GM19023 (cell line): ENCODE measurements around the gene TRPV6.

Experiments used
- ATAC-seq: cut with Tn5 transposase; IDR thresholded peaks from one replicate; pipeline ENCODE4 v1.9.1; 2021; ENCODE audit warnings: mild to moderate bottlenecking, moderate library complexity; ENCODE audit not compliant: unreplicated experiment

TRPV6 gene

GRCh38 chr7:142908921-142909890 lies 23.7 kb upstream of the TRPV6 start:
- no peak for ATAC-seq

DNA sequence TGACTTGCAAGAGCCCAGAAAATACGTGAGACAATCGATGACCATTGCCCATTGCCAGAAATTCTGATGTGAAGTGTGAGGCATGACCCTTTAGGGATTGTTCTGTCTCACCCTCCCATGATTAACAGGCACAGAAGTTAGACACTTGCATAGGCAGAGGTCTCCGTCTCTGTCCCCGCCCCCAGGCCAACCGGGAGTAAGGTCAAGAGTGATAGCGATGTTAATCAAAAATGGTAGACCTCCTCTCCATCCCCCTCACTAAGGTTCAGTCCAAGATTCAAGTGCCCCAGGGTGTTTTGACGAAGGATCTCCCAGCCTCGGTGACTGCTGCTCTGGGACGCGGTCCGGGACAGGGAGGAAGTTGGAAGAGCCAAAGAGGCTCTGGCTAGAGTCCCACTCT lies 22.7 kb upstream of the TRPV6 start:
- ATAC-seq, result no peak

GRCh38 chr7:142906643-142907042 lies 21.1 kb upstream of the TRPV6 start:
- ATAC-seq, result no peak

- ATAC-seq, result no peak
These were observed 20.2 kb upstream of the TRPV6 start for GRCh38 chr7:142905759-142906158.

- ATAC-seq, result no peak
These were observed 18.6 kb upstream of the TRPV6 start for GRCh38 chr7:142904128-142904527.

DNA sequence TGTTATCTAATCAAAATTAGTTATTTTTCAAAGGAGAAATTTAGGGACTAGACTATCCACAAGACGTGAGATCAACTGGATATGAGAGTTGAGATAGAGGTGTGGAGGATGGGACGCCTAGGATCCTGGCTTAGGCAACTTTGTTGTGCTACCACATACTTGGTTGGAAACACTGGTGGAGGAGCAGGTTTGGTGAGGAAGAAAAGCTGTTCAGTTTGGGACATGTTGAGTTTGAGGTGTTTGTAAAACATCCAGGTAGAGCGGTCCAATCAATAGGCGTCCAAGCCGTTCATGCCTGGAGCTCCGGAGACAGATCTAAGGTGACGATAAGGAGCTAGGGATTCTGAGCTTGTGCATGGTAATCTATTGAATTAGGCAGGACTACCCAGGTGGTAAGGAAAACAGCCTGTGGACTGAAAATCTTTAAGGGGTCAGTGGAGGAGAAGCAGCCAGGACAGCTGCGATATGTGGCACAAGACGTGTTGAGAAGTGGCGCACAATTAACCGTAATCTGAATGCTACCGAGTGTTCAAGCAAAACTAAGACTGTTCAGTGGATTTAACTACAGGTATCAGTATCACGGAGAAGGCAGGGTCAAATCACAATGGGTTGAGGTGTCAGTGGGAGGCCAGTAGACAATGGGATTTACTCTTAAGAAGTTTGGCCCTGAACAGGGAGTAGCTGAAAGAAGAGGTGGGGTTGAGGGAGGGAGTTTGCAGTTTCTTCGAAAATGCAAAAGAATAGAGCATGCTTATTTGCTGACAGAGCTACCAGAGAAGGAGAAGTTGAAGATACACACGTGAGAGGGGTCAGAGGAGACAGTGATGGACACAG lies 16.1 kb upstream of the TRPV6 start:
- no peak for ATAC-seq

GRCh38 chr7:142899661-142900060 lies 14.1 kb upstream of the TRPV6 start:
- no peak for ATAC-seq

DNA sequence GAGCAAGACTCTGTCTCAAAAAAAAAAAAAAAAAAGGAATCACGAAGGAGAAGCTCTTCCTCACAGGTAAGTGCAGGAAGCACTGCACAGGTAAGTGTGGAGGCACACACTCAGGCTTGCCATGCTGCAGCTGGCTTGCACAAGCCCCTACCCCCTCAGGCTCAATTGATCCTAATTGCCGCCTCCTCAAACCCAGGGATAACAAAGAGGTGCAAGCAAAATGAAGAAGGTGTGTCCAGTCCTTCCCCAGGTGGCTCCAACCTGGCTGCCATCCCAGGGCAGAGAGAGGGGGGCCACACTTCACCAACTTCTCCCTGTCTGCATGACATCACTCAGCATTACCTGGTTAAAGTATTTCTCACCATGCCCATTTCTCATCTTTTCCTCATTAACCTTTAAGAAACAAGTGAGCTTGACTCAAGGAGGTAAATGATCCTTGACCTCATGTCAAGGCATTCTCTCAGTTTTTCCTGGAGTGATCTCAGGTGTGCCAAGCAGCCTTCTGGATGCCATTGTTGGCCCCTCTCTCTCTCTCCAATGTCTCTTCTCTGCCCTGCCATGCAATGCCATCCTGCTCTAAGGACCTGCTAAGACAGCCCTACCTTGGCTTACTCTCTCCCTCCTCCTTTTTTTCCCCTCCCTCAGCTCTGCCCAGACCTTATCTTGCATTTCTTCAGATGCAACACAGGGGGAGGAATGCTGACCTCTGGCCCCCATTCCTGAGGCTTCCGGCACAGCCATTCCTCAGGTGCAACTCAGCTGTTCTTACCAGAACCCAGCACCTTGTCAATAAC lies 13.0 kb upstream of the TRPV6 start:
- no peak for ATAC-seq

DNA sequence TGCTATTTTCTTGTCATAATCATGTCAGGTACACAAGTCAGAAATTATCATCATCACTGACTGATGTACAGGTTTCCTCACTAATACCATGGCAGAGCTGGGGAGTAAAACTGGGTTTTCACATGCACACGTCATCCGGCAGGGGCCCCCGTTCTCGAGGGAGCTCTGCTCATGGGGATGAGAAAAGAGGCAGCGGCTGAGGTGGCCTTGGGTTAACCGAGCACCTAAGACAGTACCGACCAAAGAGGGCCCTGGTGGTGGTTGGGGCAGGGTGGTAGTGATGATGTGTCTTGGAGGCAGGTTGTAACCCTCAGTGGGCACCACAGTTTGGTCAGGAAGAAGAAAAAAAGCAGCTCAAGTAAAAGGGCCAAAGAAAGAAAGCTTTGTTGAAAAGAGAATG lies 12.1 kb upstream of the TRPV6 start:
- ATAC-seq, result no peak

GRCh38 chr7:142896741-142897379 lies 11.3 kb upstream of the TRPV6 start:
- ATAC-seq, result no peak

DNA sequence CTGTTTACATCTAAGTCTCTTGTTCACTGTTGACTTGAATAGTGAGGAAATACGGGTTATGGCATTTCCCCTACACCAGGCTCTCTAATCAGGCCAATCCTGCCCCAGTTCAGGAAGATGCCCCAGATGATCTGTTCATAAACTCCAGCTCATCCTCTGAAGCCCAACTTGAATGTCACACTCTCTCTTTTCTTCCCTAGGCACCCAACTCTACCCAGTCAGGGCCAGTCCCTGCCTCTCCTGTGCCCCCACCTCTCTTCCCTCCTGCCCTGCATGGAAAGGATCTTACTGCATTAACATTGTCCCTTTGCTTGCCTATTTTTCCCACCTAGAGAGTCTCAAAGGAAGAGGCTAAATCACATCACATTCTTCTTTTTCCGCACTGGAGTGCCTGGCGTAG lies 10.6 kb upstream of the TRPV6 start:
- no peak for ATAC-seq

DNA sequence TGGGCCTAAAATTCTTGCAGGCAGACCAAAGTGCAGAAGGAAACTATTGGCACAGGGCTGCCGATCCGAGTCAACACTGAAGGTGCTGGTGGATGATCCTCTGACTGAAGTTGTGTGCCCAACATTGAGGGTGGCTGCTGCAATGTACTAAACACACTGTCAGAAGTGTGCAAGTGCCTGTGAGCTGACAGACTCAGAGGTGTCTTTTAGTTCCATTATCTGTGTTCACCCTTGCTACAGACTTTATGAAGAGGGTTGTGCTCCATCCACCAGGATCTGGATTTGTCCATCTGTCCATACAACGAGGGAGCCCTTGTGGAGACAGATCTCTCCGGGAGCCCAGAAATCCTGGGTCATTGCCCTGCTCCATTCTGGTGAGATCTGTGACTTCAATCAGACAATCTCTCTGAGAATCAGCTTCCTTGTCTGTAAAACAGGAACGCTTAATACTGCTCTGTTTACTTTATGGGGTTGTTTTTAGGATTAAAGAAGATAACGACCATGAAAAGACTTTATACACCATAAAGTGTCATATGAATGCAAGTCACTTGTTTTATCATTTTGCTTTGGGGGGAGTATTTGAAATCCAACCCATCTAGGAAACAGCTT lies 9.5 kb upstream of the TRPV6 start:
- ATAC-seq, result no peak

- no peak for ATAC-seq
These were observed 8.8 kb upstream of the TRPV6 start for GRCh38 chr7:142894112-142894984.

GRCh38 chr7:142892951-142893350 lies 7.4 kb upstream of the TRPV6 start:
- ATAC-seq, result no peak

DNA sequence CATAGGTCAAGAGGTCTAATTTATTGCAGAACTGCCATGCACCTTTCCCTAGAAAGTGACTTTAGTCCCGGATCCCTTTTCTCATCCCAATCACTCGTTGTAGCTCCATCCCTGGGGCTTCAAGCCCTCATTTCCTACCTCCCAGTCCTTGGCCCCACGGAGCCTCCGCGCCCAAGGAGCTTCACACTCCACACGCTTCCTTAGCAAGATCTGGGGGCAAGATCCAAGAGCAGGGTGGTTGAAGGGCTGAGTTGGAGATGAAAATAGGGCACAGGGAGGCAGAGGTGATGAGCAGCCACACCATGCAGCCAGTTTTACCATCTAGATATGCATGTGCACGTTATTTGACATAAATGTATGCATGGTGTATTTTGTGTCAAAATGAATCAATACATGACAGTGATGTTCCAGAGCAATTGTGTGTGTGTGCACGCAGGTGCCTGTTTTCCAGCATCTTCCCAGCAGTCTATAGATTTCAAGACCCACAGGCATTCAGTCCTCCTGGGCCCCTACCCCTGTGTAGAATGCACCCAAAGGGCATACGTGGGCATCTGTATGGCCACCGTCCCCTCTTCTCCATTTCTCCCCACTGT lies 6.0 kb upstream of the TRPV6 start:
- no peak for ATAC-seq

DNA sequence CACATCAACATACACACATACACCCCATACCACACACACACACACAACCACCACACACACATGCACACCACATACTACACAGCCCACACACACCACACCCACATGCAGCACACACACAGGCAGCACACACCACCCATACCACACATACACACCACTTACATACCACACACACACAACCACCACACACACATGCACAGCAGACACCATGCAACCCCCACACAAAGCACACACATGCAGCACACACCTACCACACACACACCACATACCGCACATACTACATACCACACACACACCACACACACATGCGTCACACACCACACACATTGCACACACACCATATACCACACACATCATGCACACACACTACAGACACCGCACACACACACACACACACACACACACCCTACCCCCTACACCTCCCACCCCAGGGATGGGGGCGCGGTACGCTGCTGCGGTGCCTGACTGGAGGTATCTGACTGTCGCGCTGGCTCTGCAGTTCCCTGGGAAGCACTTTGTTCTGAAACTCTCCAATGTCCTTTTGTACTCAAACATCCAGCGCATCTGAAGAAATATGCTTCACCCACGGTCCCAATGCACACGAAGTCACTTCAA lies 5.4 kb upstream of the TRPV6 start:
- ATAC-seq, result no peak

GRCh38 chr7:142889816-142890215 lies 4.3 kb upstream of the TRPV6 start:
- no peak for ATAC-seq

- no peak for ATAC-seq
These were observed 1.9 kb upstream of the TRPV6 start for GRCh38 chr7:142887282-142888015.
